Stimulated activated memory B cell treated with anti-CD40 and anti-IgM and Interleukin-4, amounts not matched to agents 10 μg/mL and 1 μg/mL and 100 μg/mL, for 72 hours (primary cell): ENCODE data around the gene ENTR1.
A peak's percentile ranks its signal among the peaks of the same experiment; 100 is the strongest.

ENCODE experiments used
- ATAC-seq: fragments of 150-1000 bp; cut with Tn5 transposase; 2 replicates; pipeline ENCODE4 v1.10.0; 2021
- H3K27ac Mint-ChIP-seq: one replicate; pipeline ENCODE4 v1.8.0; 2022; ENCODE audit warnings: mild to moderate bottlenecking, mixed read lengths
- H3K27me3 Mint-ChIP-seq: one replicate; pipeline ENCODE4 v1.8.0; 2022; ENCODE audit warnings: mixed read lengths
- H3K36me3 Mint-ChIP-seq: one replicate; pipeline ENCODE4 v1.8.0; 2022; ENCODE audit warnings: mixed read lengths
- H3K4me1 Mint-ChIP-seq: one replicate; pipeline ENCODE4 v1.8.0; 2022; ENCODE audit warnings: mixed read lengths
- H3K4me3 Mint-ChIP-seq: one replicate; pipeline ENCODE4 v1.8.0; 2022; ENCODE audit warnings: mild to moderate bottlenecking, moderate library complexity, mixed read lengths
- H3K9me3 Mint-ChIP-seq: one replicate; pipeline ENCODE4 v1.8.0; 2022; ENCODE audit warnings: mixed read lengths

ENTR1 gene, protein sequence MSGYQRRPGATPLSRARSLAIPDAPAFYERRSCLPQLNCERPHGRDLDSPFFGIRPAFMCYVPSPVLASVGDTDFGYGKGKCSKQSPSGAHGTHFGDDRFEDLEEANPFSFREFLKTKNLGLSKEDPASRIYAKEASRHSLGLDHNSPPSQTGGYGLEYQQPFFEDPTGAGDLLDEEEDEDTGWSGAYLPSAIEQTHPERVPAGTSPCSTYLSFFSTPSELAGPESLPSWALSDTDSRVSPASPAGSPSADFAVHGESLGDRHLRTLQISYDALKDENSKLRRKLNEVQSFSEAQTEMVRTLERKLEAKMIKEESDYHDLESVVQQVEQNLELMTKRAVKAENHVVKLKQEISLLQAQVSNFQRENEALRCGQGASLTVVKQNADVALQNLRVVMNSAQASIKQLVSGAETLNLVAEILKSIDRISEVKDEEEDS

GRCh38 chr9:136410500-136411287 is at the start of gene ENTR1, which contains the start of gene PMPCA:
Gene ENTR1 (minus strand): TSS chr9:136410614. CDS start chr9:136410397, 217 bp downstream.
Gene PMPCA (plus strand): TSS chr9:136410658. CDS start chr9:136410669, 11 bp downstream.
- H3K9me3 Mint-ChIP-seq = no peaks in the 10 kb centered on the region
- peak; percentile 88 for ATAC-seq
- peaks cover 46% of the 10 kb centered on the region for H3K4me1 Mint-ChIP-seq
- H3K27me3 Mint-ChIP-seq = no peaks in the 10 kb centered on the region
- H3K4me3 Mint-ChIP-seq = peak within 1 kb of the TSS; percentile 91
- H3K36me3 Mint-ChIP-seq = peaks cover 43% of the 10 kb centered on the region
- H3K27ac Mint-ChIP-seq = peak within 1 kb of the TSS; percentile 82

- H3K4me1 Mint-ChIP-seq = no peaks in the 10 kb centered on the region
- H3K27me3 Mint-ChIP-seq = no peaks in the 10 kb centered on the region
- H3K36me3 Mint-ChIP-seq = peaks cover 73% of the 10 kb centered on the region
These were observed 49.0 kb upstream of the ENTR1 start for GRCh38 chr9:136459425-136459824.

DNA sequence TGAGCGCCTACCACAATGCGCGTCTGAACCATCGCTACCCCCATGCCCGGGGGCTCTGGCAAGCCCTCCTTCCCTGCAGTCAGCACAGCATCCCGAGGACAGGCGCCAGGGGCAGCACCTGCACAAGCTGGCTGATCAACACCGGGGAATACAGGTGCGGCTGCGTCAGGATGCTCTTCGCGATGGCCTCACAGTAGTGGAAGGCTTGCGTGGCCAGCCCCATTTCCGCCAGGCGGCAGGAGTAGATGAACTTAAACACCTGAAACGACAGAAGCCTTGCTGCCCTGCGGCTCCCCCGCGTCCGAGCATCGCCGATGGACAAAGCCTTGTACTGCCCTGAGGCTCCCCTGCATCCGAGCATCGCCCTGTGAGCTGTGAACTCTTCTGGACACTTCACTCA is 46.9 kb upstream of the ENTR1 start:
- Mint-ChIP-seq H3K27ac (no peak overlapping the region), H3K9me3 (no peaks in the 10 kb centered on the region), H3K36me3 (peaks cover 70% of the 10 kb centered on the region), H3K27me3 (no peaks in the 10 kb centered on the region), H3K4me1 (no peaks in the 10 kb centered on the region), H3K4me3 (no peak overlapping the region)
- no peak for ATAC-seq

More at GRCh38 chr9:136459425-136459824, 49.0 kb upstream of the ENTR1 start:
- H3K27ac Mint-ChIP-seq = no peak overlapping the region
- no peaks in the 10 kb centered on the region for H3K9me3 Mint-ChIP-seq
- ATAC-seq = no peak
- H3K4me3 Mint-ChIP-seq = no peak overlapping the region

GRCh38 chr9:136456258-136456657 is 45.8 kb upstream of the ENTR1 start:
- H3K36me3 Mint-ChIP-seq = peaks cover 70% of the 10 kb centered on the region
- no peak overlapping the region for H3K27ac Mint-ChIP-seq
- H3K9me3 Mint-ChIP-seq = no peaks in the 10 kb centered on the region
- H3K4me1 Mint-ChIP-seq = no peaks in the 10 kb centered on the region
- no peak overlapping the region for H3K4me3 Mint-ChIP-seq
- H3K27me3 Mint-ChIP-seq = no peaks in the 10 kb centered on the region
- no peak for ATAC-seq

DNA sequence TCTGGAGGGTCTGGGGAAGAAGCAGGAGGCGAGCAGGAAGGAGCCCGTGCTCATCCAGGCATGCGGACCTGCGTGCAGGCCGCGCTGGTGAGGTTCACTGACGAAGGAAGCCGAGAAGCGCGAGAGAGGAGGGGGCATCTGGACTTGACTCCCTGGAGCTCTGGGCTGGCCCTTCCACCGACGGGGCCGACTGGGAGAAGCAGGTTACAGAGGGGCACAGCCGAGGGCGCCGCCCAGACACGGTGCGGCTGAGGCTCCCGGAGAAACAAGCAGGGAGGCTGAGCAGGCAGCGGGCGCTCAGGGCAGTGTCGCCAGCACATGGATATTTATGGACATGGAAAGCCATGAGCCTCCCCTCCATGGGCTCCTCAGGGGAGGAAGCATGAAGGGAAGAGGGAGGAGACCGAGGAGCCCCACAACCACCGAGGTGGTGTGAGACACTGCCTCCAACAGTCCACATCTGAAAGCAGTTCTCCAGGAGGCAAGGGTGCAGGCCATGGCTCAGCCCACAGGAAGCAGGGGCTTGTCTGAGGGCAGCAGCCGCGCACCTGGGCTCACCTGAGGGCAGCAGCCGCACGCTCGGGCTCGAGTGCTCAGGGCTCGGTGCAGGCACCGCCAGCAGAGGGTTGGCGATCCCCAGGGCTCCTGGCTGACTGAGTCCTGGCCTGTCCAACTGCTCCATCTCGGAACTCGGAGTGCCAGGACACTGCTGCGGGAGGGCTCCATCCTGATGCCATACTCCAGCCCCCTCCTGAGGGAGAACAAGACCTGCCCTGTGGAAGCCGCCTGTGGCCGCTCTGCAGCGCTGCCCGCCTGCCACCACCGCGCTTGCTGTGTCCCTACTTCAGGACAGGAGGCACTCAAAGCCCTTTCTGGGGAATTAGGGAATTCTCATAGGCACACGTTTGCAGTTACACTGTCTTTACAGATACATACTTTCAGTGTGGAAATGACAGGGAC is 44.9 kb upstream of the ENTR1 start:
- Mint-ChIP-seq H3K36me3 (peaks cover 75% of the 10 kb centered on the region), H3K9me3 (no peaks in the 10 kb centered on the region), H3K4me1 (no peaks in the 10 kb centered on the region), H3K27ac (no peak overlapping the region), H3K4me3 (no peak overlapping the region), H3K27me3 (no peaks in the 10 kb centered on the region)
- no peak for ATAC-seq

GRCh38 chr9:136454026-136454796 is 43.8 kb upstream of the ENTR1 start:
- Mint-ChIP-seq H3K4me1 (no peaks in the 10 kb centered on the region), H3K27ac (no peak overlapping the region), H3K36me3 (peaks cover 73% of the 10 kb centered on the region), H3K9me3 (no peaks in the 10 kb centered on the region), H3K4me3 (no peak overlapping the region), H3K27me3 (no peaks in the 10 kb centered on the region)
- ATAC-seq = no peak

DNA sequence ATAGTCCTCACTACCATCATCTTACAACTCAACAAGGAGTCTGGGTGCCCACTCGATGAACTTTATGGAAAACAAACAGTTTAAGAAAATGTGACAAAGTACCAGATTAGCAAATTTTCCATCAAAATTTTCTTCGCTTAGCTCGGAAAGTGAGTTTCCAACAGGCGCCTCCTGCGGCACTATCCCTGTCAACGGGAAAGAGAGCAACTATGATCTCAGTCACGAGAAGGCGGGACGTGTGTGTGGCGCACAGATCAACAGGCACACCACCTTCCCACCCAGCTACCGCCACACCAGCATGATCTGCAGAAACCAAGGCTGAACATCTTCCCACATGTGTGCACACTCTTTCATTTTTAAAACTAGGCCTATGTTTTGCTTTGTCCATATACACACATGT is 42.9 kb upstream of the ENTR1 start:
- Mint-ChIP-seq H3K4me3 (no peak overlapping the region), H3K36me3 (peaks cover 69% of the 10 kb centered on the region), H3K9me3 (no peaks in the 10 kb centered on the region), H3K4me1 (no peaks in the 10 kb centered on the region), H3K27me3 (no peaks in the 10 kb centered on the region), H3K27ac (no peak overlapping the region)
- no peak for ATAC-seq

GRCh38 chr9:136451221-136451877 is 40.9 kb upstream of the ENTR1 start:
- Mint-ChIP-seq H3K36me3 (peaks cover 79% of the 10 kb centered on the region), H3K27ac (no peak overlapping the region), H3K9me3 (no peaks in the 10 kb centered on the region), H3K4me1 (peaks cover 6% of the 10 kb centered on the region), H3K4me3 (no peak overlapping the region), H3K27me3 (no peaks in the 10 kb centered on the region)
- no peak for ATAC-seq

GRCh38 chr9:136448655-136449054 is 38.2 kb upstream of the ENTR1 start:
- Mint-ChIP-seq H3K27me3 (no peaks in the 10 kb centered on the region), H3K9me3 (no peaks in the 10 kb centered on the region), H3K27ac (no peak overlapping the region), H3K4me3 (no peak overlapping the region), H3K4me1 (peaks cover 6% of the 10 kb centered on the region), H3K36me3 (peaks cover 75% of the 10 kb centered on the region)
- no peak for ATAC-seq

DNA sequence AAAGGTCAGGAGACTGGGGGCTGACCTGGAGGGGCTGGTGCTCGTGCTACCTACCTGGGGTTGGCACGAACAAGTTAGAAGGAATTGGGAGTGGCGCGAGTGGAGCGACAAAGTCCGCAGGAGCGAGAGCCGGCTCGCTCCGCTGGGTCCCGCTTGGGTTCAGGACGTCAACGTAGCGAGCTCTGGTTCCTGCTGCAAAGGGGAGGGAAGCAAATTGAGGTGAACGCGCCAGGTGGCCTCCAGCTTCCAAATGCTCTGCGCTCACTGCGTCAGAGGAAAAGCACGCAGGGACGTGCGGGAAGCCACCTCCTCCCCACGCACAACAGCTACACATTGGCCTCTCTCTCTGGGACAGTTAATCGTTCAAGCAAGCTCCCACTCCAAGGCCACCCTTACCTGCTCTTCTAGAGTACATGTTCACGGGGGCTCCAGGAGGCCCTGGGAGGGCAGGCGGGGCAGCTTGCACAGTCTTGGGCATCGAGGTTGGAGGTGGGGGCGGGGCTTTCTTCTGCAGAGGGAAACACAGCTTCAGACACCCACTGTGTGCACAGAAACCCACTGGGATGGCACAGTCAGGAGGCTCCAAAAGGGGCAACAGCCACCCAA is 36.9 kb upstream of the ENTR1 start:
- H3K4me1 Mint-ChIP-seq = peaks cover 6% of the 10 kb centered on the region
- ATAC-seq = no peak
- no peaks in the 10 kb centered on the region for H3K9me3 Mint-ChIP-seq
- peaks cover 81% of the 10 kb centered on the region for H3K36me3 Mint-ChIP-seq
- H3K27ac Mint-ChIP-seq = no peak overlapping the region
- H3K27me3 Mint-ChIP-seq = no peaks in the 10 kb centered on the region
- H3K4me3 Mint-ChIP-seq = no peak overlapping the region

GRCh38 chr9:136445799-136446198 is 35.4 kb upstream of the ENTR1 start:
- Mint-ChIP-seq H3K4me3 (no peak overlapping the region), H3K4me1 (peaks cover 6% of the 10 kb centered on the region), H3K36me3 (peaks cover 80% of the 10 kb centered on the region)

DNA sequence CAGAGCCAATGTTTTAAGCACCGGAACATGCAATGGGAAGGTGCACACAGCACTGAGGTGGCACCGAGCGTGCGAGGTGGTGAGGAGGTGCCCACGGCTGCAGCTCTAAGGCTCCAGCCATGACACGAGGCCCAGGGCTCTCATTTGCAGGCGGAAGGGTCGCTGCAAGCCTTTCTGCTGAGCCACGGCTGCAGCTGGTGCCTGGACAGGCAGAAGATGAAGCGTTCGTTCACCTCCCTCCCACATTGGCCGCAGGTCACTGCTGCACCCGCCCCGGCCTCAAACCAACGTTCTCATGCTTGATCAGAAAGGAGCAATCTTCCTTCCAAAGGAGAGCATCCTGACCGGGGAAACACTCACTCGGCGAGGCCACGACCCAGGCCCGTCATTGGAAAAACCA is 33.7 kb upstream of the ENTR1 start:
- H3K9me3 Mint-ChIP-seq = no peaks in the 10 kb centered on the region
- H3K4me1 Mint-ChIP-seq = peaks cover 6% of the 10 kb centered on the region
- peaks cover 70% of the 10 kb centered on the region for H3K36me3 Mint-ChIP-seq

More at GRCh38 chr9:136445799-136446198, 35.4 kb upstream of the ENTR1 start:
- no peaks in the 10 kb centered on the region for H3K9me3 Mint-ChIP-seq
- H3K27me3 Mint-ChIP-seq = no peaks in the 10 kb centered on the region
- ATAC-seq = no peak
- H3K27ac Mint-ChIP-seq = no peak overlapping the region

GRCh38 chr9:136443687-136444086 is 33.3 kb upstream of the ENTR1 start:
- no peak overlapping the region for H3K4me3 Mint-ChIP-seq
- ATAC-seq = no peak
- H3K4me1 Mint-ChIP-seq = peaks cover 6% of the 10 kb centered on the region
- H3K27ac Mint-ChIP-seq = no peak overlapping the region
- no peaks in the 10 kb centered on the region for H3K27me3 Mint-ChIP-seq
- H3K36me3 Mint-ChIP-seq = peaks cover 69% of the 10 kb centered on the region
- H3K9me3 Mint-ChIP-seq = no peaks in the 10 kb centered on the region

More for the DNA sequence above, 33.7 kb upstream of the ENTR1 start:
- Mint-ChIP-seq H3K27ac (no peak overlapping the region), H3K4me3 (no peak overlapping the region), H3K27me3 (no peaks in the 10 kb centered on the region)
- no peak for ATAC-seq
